ENCODE measurements around the gene DCLK2. TPM values are rescaled to one million over a fixed set of nuclear protein-coding genes. Genes with fewer than 3 reads are reported as not detected.

Gene DCLK2
- total RNA-seq, 1 donor from 2014 or later, result 1.9 TPM

DNA sequence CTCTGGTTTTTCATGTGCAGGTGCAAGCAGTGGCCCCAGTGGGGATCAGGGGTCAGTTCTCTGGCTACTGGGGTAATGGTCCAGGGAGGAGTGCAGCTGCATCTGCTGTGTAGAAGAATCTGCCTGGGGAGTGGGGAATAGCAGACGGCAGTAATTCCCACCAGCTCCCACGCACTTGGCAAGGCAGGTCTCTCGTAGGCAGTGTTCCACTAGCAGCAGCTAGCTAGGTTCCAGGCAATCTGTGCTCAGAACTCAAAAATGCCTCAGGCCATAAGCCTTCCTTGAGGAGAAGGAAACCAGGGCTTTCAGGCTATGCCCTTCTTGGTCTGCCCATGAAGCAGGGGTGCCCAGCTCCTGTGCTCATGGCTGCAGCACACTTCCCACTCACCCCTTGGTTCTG is 38.8 kb downstream of the DCLK2 start:
- no peak for DNase-seq (ENCODE audit: low read depth in 2 of 2)

GRCh38 chr4:150117629-150118028 is 39.4 kb downstream of the DCLK2 start:
- DNase-seq (ENCODE audit: low read depth in 2 of 2), result no peak

DNA sequence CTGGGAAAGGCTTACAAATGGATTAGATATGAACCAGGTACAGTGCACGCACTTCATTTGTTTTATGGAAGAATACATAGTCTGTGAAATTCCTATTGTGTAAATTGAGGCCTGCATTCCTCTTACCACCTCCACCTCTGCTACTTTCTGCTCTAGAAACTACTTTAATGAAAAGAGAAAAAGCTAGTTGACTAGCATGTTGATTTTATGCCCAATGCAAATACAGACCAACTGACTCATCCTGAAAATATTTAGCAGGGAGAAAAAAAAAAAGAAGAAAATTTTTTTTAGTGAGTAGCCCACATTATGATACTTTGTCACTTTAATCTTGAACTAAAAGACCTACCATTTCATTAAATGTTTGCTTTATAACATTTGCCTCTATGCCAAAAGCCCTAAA is 41.2 kb downstream of the DCLK2 start:
- peak; percentile 7 to 42 for DNase-seq (ENCODE audit: low read depth in 2 of 2)

- DNase-seq (ENCODE audit: low read depth in 2 of 2), result no peak
These were observed 44.8 kb downstream of the DCLK2 start for GRCh38 chr4:150123087-150123486.

- DNase-seq (ENCODE audit: low read depth in 2 of 2), result no peak
These were observed 45.8 kb downstream of the DCLK2 start for GRCh38 chr4:150123796-150124677.

- DNase-seq (ENCODE audit: low read depth in 2 of 2), result no peak
These were observed 48.1 kb downstream of the DCLK2 start for GRCh38 chr4:150126201-150126863.

DNA sequence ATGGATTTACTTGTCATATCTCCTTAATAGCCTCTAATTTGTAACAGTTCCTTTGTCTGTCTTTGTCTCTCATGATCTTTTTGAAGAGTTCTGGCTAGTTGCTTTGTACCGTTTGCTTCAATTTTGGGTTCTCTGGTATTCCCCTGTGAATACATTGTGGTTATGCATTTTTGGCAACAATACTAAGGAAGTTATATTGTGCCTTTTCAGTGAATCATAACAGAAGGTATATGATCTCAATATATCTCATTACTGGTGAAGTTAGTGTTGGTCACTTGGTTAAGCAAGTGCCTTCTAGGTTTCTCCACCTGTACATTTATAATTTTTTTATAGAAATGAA is 48.6 kb downstream of the DCLK2 start:
- peak in 1 of 2 donors; percentile 9 for DNase-seq (ENCODE audit: low read depth in 2 of 2)

DNA sequence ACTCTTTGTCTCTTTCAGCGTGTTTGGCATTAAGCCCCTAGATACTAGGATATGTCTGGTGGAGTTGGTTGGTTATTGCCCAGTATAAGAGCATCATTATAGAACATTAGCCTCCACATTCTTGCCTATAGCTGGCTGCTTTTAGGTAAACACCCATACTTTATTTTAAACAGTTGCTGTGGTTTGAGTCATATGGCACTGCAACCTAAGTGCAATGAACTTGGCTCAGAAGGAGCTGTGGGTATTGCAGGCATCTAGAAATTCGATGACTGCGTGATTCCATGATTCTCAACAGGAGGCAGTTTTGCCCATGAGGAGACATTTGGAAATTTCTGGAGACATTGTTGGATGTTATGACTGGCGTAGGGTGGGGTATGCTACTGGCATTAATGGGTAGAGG is 49.5 kb downstream of the DCLK2 start:
- DNase-seq (ENCODE audit: low read depth in 2 of 2), result no peak

- no peak for DNase-seq (ENCODE audit: low read depth in 2 of 2)
These were observed 52.7 kb downstream of the DCLK2 start for GRCh38 chr4:150130933-150131332.

- no peak for DNase-seq (ENCODE audit: low read depth in 2 of 2)
These were observed 53.5 kb downstream of the DCLK2 start for GRCh38 chr4:150131581-150132228.

DNA sequence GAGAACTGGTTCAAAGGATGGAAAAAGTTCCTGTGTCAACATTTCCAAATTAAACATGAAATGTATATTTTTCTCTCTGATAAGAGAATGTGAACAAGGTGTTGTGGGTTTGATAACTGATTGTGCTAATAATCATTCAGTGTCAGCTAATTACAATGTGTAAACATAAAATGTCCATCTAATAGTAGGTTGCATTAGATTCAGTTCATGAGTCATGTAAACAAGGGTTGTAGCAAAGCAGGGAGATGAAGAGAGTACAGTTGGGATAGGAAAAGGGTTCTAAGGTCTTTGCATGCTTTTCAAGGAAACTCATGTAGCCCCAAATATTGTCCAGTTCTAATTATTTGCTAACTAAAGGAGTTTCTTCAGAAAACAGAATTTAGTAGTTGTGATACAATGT is 55.4 kb downstream of the DCLK2 start:
- DNase-seq (ENCODE audit: low read depth in 2 of 2), result no peak

DNA sequence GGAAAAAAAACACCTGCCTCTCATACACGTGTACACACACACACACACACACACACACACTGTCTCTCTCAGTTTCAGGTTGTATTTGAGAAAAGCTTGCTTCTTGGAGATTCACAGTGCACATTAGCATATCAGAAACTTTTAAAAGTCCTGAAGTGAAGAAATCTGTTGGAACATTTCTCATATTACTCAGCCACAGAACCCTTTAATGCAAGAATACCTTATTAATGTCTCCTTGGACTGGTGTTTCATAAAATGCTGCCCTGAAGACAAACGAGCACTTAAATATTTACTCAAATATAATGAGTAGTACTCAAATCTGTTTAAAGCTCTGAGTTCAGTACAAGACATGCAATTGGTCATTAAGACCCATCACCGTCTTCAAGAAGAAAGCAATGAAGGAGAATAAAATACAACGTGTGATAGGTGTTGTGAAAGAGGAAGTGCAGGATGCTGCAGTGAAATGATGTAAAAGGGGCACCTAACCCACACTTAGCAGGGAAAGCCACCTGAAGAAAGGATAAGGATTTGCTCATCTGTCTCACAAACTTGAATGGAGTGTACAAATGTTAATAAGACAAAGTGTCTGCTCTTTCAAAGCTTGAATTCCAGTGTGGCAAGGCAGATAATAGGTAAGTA is 57.0 kb downstream of the DCLK2 start:
- DNase-seq (ENCODE audit: low read depth in 2 of 2), result no peak

GRCh38 chr4:150136036-150136435 is 57.8 kb downstream of the DCLK2 start:
- DNase-seq (ENCODE audit: low read depth in 2 of 2), result peak in 1 of 2 donors; percentile 24

- DNase-seq (ENCODE audit: low read depth in 2 of 2), result no peak
These were observed 58.2 kb downstream of the DCLK2 start for GRCh38 chr4:150136481-150136880.

- DNase-seq (ENCODE audit: low read depth in 2 of 2), result no peak
These were observed 61.1 kb downstream of the DCLK2 start for GRCh38 chr4:150139297-150139865.

GRCh38 chr4:150140774-150141400 is 62.6 kb downstream of the DCLK2 start:
- peak in 1 of 2 donors; percentile 68 for DNase-seq (ENCODE audit: low read depth in 2 of 2)

- DNase-seq (ENCODE audit: low read depth in 2 of 2), result no peak
These were observed 63.5 kb downstream of the DCLK2 start for GRCh38 chr4:150141756-150142155.

- no peak for DNase-seq (ENCODE audit: low read depth in 2 of 2)
These were observed 64.6 kb downstream of the DCLK2 start for GRCh38 chr4:150142831-150143230.

DNA sequence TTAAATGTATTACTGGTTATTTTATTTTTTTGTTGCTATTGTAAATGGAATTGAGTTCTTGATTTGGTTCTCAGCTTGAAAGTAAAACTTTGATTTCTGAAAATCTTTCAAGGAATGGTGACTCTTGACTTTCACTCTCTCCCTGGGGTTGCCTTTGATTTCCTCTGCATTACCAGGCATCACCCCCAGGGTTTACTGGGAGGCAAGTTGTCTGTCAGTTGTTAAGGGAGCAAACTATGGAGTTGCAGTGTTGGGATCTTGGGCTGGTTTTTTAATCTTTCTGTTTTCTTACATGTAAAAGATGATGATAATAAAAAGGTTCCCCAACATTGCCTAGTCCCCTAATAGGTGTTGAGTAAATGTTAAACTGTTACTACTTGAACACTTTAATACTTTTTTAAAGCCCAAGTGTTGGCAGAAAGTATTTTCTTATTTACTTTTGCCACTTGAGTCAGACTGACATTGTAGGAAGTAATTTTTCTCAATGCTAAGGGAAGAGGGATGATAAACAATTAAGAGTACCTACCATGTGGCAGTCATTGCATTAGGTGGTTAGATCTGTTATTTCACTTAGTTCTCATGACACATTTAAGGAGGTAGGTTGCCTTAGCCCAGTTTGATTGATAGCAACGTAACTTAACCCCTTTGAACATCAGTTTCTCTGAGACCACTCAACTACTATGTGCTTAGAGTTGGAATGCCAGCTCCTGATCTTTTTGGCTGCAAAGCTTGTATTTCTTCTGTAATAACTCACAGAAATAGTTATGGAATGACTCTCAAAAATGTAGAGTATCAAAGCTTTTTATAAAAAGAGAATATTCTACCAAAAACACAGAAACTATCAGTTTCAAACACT is 67.1 kb downstream of the DCLK2 start:
- DNase-seq (ENCODE audit: low read depth in 2 of 2), result no peak

- no peak for DNase-seq (ENCODE audit: low read depth in 2 of 2)
These were observed 67.7 kb downstream of the DCLK2 start for GRCh38 chr4:150145946-150146340.

Data from dermis microvascular lymphatic vessel endothelial cell (primary cell).